HG03064 (cell line): Measurements from ENCODE around the gene ADAMTSL4.

Experiments used
- ATAC-seq: cut with Tn5 transposase; IDR thresholded peaks from one replicate; pipeline ENCODE4 v1.9.1; 2021; ENCODE audit warnings: low read depth; ENCODE audit not compliant: unreplicated experiment

ADAMTSL4 gene

DNA sequence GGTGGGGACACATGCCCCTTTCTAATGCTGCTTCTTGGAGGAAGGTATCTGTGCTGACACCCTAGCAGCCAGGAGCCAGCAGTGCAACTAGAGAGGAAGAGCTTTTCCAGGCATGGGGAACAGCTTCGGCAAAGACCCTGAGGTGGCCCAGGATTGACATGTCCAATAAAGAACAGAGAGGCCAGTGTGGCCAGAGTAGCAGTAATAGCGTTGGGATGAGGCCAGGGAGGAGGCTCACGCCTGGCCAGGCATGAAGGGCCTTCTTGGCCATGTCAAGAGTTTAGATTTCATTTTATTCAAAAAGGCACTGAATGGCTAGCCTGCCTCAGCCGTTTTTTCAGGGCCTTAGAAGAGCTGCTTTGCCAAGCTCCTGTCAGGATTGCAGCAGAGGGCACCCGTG is 16.3 kb upstream of the ADAMTSL4 start:
- ATAC-seq, result no peak

DNA sequence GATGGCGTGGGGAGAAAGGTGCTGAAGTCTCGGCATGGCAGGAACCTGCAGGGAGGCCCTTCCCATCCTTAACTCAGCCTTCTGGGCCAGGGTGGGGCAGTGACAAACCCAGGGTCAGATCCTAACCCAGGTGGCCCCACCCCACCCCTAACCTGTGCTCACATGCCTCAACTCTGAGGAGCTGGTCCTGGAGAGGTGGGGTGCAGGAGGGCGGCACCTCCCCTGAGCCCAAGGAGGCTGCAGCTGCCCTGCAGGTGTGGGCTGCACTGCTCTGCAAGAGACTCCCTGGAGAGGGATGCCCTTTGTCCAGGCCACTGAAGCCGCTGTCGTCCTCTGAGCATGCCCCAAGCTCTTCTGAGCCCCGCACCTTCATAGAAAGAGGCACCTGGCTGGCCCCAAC is 15.2 kb upstream of the ADAMTSL4 start:
- ATAC-seq, result no peak

DNA sequence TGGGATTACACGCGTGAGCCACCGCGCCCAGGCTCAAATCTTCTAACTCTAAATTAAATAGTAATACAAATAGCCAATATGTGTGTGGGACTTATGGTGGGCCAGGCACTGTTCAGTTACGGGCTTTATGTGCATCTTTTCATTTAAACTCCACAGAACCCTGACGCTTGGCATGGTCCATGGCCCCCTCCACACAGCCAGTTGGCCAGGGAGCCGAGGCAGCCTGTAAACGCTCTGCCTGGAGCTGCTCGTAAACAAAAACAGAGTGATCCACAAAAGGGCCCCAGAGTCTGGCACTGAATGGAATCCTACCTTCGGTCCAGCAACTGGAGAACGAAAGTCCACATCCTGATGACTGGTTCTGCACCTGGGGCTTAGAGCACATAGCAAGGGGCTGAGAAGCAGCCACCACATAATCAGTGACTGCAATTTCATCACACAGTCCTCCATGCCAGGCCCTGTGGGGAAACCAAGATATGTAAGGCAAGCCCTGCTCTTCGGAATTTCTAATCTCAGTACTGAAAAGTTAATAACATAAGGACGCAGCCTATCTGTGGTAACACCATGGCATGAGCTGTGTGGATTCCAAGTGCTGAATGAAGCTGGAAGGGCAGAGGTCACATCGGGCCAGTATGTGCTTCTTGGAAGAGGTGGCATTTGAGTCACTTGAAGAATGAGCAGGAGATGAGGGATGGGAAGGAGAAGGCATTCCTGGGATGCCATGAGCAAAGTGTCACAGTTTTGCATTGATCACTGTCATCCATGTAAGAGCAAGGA is 13.5 kb upstream of the ADAMTSL4 start:
- no peak for ATAC-seq

DNA sequence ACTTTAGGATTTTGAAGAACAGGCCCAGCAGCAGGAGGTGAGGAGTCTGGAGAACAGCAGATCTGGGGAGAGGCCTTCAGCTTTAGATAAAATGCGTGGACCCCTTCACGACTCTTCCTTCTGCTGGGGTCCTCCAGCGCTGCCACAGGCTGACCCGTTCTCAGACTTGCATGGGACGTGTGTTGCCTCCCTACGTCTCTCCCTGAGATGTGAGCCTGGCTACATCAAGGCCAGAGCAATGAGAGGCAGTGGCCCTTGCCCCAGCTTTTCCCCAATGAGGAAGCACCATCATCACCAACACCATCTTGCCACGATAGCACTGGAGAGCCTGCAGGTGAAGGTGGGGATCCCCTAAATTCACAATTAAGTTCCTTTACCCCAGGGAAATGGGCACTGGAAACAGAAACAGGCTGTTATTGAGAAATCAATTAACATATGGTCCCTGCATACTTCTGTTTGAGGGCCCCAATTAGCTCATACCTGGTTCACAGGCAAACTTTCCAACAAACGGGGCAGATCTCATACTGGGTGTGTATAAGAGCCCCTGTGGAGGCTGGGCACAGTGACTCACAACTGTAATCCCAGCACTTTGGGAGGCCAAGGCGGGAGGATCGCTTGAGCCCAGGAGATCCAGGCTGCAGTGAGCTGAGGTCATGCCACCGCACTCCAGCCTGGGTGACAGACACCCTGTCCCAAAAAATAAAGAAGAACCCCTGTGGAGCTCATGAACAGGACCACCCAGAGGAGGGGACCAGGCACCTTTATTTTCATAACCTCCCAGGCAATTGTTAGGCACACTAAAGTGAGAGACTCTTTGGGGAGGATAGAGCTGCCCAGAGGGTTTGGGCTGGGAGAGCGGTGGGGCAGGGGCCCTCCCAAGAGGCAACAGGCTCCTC is 12.1 kb upstream of the ADAMTSL4 start:
- no peak for ATAC-seq

DNA sequence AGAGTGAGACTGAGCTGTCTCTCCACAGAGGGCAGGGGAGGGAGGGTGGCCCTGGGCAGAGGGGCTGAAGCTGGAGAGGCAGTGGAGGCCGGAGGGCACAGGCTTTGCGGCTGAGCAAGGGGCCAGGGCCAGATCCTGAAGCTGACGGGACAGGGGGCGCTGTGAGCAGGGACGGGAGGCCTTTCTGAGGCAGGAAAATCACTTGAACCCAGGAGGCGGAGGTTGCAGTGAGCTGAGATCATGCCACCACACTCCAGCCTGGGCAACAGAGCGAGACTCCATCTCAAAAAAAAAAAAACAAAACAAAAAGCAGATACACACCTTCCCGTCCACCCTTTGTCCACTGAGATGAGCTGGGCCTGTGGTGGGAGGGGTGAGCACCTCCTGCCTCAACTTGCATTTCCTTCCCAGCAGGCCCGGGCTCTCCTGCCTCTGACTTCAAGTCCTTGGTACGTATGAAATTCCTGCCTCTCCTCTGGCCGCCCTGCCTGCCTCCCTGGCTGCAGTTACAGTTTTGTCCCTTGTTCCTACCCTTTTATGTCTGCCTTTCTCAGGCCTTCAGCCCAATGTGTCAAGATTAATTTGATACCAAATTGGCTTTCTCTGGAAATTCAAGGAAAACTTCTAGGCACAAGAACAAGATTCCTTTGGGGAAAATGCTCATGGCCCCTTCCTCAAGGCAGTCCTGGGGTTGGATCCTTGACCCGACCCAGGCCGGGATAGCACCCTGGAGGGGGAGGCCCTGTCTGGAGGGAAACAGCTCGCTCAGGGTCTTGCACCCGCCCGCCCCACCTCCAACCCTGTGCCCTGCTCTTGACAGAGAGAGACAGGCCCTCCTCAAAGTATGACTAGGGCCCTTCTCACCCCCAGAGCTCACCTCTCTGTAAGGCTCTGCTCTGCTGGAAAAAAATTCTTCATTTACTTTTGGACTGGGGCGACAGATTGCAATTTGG is 11.2 kb upstream of the ADAMTSL4 start:
- no peak for ATAC-seq

DNA sequence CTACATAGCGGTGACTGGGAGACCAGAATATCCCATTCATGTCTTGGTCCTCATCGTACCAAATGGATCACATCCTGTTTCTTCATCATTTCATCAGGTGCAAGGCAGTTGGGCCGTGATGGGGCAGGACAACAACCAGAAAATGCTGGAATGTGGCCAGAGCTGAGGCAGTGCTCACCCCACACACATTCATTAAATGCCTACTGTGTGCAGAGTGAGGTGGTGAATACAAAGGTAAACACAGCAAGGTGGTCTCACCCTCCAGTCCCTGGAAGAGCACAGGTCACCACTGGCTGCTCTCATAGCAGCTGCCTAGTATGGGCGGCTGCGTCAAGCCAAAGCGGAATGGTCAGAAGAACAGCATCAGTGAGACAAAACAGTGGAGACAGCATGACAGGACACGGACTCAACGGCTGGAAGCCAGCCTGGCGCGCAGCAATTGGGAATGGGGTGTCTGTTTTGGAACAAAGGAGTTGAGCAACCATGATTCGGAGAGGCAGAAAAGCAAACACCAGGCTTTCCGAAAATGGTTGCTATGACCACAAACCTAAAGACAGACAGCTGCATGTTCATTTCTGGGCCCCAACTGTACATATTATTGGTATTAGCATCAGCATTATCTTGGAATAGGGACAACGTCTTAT is 5.6 kb upstream of the ADAMTSL4 start:
- ATAC-seq, result no peak

DNA sequence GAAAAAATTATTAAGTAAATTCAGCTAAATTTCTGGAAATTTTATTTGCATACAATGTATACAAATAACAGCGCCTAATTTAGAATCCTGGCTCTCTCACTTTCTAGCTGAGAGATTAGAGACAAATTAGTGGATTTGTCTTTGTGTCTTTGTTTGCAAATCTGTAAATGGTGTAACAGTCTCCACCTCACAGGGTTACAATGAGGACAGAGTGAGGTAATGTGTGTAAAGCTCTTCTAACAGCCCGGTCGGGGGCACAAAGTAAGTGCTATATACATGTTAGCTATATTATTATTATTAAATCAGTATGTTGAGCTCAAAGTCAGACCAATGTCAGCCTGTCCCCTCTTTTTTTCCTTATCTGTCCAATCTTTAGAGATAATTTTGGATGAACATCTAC is 5.0 kb upstream of the ADAMTSL4 start:
- ATAC-seq, result no peak

DNA sequence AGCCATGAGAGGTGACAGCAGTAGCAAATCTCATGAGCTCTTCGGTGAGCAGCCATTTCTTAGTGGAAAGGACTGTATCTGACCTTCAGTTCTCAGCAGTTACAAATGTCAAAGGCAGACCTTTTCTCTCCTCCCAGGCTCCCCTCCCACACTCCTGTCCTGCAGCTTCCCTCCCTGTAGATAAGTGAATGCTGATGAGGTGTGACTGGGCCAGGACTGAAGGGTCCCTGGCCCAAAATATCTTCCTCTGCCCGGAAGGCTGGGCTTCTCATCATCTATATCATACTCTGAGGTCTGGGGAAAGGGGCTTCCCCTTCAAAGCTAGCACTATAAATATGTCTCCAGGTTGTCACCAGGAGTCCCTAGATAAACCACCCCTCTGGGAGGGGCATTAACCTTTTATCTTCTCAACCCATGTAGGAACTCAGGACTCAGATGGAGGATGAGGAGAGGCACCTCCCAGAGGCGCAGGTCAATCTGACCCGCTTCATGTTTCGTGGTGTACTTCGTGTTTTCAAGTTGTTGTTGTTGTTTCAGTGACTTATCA is 3.6 kb upstream of the ADAMTSL4 start:
- no peak for ATAC-seq

DNA sequence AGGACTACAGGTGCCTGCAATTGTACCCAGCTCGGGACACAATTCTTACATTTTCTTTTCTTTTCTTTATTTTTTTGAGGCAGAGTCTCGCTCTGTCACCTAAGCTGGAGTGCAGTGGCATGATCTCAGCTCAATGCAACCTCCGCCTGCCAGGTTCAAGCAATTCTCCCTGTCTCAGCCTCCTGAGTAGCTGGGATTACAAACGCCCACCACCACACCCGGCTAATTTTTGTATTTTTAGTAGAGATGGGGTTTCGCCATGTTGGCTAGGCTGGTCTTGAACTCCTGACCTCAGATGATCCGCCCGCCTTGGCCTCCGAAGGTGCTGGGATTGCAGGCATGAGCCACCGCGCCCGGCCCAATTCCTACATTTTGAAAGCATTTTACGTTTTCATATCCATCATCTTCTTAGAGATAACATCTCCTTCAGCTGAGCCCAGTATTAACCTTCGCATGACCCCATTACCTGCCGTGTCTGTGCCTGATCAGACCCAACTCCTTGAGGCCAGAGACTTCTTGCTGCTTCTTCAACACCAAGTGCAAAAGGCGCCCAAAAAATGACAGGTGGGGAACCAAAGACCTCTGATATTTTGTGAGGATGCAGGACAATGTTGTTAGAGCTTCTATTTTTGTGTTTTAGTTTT is 2.8 kb upstream of the ADAMTSL4 start:
- ATAC-seq, result no peak

DNA sequence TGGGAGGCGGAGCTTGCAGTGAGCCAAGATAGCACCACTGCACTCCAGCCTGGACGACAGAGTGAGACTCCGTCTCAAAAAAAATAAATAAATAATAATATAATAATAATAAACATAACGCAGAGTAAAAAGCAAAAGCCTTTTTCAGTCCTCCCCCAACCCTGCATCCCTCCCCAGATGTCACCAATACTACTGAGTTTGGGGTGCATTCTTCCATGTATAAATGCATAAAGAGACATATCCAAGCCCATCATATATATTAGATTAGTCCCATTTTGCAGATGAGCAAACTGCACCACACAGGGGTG is 930 bp upstream of the ADAMTSL4 start:
- ATAC-seq, result no peak

DNA sequence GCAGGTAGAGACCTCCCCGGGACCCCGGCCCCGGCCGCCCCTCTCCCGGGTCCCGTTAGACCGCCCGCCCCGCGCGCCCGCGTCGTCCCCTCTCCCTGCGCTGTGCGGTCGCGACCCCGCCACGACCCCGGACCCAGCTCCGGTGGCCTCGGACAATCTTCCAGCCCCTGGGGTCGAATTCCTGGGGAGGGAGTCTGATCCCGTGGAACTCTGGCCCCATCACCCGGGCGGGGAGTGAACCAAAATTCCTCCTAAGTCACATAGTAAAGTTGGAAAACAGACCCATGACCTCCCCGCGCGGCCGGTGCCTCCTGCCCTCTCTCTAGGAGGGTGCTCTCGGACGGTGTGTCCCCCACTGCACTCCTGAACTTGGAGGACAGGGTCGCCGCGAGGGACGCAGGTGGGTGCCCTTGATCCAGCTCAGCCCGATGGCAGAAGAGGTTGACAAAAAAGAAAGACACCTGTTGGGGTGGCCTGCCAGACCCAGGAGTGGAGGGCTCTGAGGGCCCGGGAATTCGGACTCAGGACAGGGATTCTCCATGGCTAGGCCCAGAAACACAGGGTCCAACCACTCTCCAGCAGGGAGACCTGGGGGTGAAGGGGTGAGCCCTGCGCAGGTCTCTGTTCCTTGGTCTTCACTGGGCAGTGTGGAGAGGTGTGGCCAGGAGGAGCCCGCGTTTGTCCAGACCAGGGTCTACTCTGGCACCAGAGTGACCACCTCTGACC is 451 bp downstream of the ADAMTSL4 start:
- ATAC-seq, result no peak

DNA sequence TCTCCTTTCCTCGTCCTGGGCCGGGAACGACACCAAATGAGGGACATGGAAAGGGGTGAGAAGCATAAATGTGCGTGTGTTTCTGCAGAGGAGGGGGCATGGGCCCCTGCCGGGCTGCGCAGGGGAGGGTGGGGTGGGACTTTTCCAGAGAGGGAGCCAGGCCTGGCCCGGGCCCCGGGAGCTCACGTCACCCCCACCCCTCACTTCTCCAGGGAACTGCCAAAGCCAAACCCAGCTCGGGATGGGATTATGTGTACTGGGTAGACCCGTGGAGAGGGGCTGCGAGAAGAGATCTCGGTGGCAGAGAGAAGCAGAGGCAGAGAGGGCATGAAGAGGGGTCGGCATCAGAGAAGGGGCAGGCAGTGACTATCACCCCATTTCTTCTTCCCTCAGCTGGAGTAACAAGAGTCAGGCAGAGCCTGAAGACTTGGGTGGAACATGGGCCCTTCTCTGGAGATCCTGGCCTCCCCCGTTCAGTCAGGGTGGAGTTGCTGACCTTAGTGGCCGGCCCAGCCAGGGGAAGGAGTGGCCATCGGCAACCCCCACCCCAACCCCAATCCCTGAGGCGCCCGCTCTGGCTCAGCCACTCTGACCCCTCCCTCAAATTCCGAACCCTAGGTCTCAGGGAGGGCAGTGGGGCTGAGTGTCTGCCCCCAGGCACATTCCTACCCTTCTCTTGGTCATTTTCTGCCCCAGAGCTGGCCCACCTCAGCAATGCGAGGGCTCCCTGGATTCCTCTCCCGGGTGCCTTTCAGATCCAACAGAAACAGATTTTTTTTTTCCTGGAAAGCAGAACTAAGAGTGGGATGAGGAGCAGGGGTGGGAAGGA is 1.2 kb downstream of the ADAMTSL4 start:
- no peak for ATAC-seq

DNA sequence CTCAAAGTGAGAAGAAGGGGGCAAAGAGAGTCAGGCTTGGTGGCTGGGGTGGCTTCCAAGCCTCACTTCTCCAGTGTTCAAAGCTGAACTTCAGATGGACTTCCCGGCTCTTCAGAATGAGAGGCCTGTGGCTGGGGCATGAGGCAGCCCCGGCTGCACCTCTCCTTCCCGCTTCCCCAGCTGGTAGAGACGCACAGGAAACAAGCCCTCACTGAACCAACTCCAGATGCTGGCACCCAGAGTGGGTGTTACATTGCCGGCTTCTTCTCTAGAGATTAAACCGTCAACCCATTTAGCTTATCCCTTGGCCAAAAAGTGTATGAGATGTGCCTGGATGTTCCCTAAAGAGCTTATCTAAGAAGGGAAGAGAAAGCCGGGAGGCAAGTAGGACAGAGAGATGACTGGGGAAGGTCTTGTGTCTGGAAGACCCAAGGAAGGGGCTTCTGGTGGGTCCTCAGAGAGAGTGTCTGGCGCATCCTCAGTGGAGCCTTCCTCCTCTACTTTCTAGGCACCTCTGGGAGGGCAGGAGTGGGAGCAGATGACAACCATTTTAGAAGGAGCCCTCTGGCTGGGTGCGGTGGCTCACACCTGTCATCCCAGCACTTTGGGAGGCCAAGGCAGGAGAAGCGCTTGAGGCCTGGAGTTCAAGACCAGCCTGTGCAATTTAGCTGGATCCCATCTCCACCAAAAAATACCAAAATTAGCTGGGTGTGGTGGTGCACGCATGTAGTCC is 2.0 kb downstream of the ADAMTSL4 start:
- no peak for ATAC-seq

DNA sequence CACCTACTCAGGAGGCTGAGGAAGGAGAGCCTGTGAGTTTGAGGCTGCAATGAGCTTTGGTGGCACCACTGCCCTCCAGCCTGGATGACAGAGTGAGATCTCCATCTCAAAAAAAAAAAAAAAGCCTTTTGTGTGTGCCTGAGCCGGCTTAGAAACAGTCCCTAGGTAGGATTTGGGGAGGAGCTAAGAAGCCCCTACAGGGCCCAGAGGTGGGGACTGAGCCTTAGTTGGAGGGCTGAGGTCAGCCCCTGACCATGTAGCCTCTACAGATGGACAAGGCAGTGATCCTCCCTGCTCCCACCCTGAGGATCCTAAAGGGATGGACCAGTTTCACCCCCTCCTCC is 2.5 kb downstream of the ADAMTSL4 start:
- no peak for ATAC-seq

DNA sequence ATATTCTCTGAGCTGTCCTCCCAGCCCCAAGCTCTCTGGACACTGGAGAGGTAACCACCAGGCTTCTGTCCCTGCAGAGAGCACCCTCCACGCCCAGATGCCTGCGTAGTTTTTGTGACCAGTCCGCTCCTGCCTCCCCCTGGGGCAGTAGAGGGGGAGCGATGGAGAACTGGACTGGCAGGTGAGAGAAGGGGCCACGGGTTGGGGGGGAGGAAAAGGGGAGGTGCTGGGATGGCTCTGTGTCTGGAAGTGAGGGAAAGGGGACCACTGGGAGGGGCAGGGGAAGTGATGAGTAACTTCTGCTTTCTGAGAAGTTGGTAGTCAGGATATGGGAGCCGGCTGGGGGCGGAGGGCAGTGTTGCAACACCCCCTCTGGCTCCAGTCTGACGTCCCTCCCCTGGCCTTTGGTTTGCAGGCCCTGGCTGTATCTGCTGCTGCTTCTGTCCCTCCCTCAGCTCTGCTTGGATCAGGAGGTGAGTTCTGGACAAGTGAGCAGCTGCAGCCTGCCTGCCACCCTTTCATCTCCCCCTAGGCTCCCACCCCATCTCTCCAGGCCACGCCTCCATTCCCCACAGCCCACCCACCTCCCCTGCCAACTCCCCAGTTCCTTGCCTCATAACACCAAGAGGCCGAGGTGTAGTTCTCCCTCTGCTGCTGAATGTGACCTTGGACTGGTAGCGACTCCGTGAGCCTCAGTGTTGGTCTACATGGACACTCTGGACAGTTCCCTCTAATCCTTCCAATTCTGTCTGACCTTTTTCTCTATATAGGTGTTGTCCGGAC is 3.1 kb downstream of the ADAMTSL4 start:
- ATAC-seq, result no peak

DNA sequence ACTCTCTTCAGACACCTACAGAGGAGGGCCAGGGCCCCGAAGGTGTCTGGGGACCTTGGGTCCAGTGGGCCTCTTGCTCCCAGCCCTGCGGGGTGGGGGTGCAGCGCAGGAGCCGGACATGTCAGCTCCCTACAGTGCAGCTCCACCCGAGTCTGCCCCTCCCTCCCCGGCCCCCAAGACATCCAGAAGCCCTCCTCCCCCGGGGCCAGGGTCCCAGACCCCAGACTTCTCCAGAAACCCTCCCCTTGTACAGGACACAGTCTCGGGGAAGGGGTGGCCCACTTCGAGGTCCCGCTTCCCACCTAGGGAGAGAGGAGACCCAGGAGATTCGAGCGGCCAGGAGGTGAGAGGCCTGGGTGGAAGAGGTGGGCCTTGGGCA is 3.7 kb downstream of the ADAMTSL4 start:
- ATAC-seq, result no peak
